Fibroblast of peridontal ligament (primary cell): ENCODE data around the gene PYROXD2.
A peak's percentile ranks its signal among the peaks of the same experiment; 100 is the strongest.

ENCODE experiments used
- DNase-seq: peaks from one replicate; pipeline ENCODE4 v3.0.0-alpha.2; 2010; ENCODE audit errors: extremely low read depth

PYROXD2 gene

DNA sequence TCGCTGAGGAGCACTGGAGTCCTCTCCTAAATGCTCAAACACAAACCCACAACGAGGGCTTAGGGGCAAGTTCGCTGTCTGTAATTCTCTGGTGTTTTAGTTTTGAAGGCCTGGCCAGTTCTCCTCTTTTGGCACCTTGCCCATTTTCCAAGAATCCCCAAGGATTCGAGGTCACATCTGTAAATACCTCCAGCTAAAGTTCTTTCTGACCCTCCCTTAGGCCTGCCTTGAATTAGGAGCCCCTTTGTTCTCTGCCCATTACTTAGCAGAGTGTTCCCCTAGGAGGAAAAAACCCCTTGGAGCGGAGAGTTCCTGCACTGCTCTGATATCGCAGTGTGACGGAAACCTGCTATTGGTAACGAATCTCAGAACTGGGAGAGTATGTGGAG is 743 bp upstream of the PYROXD2 start:
- DNase-seq, result peak; percentile 18

- DNase-seq, result no peak
Observed at GRCh38 chr10:98414578-98414931, 427 bp downstream of the PYROXD2 start.

DNA sequence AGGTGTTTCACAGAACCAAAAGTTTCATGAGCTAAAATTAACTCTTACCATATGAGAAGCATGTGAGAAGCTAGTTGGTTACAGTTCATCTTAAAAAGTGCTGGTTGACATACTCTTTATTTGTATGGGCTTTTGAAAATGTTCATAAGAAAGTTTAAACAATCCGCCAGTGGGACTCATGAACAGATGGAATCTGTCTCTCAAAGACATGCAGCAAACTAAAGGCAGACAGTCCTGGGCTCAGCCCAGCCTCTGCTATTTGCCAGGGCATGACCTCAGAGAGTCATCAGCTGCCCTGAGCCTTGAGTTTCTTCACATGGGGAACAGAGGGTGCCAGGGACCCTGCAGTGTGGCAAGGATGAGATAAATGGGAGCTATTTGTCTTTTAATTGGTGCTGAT is 3.2 kb downstream of the PYROXD2 start:
- DNase-seq, result peak; percentile 29

- DNase-seq, result no peak
Observed at GRCh38 chr10:98411166-98411565, 3.8 kb downstream of the PYROXD2 start.

- no peak for DNase-seq
Observed at GRCh38 chr10:98410759-98411158, 4.2 kb downstream of the PYROXD2 start.

GRCh38 chr10:98410135-98410743 is 4.7 kb downstream of the PYROXD2 start:
- DNase-seq, result no peak

- DNase-seq, result no peak
Observed at GRCh38 chr10:98408799-98409198, 6.2 kb downstream of the PYROXD2 start.

DNA sequence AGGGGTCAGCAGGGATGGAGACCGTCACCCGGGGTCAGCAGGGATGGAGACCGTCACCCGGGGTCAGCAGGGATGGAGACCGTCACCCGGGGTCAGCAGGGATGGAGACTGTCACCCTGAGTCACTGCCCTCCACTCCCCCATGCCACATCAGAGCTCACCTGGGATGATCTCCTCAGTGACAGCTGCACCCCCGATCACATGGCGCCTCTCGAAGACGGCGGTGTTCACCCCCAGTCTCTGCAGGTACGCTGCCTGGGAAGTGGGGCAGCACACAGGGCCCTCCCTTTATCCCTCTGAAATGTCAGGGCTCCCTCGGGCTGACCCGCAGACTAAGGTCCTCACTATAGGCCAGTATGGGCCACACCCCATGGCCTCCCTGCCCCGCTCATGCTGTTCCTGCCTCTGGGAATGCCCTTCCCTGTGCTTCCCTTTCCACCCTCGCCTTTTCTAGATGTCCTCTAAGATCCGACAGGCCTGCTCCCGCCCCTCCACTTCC is 7.2 kb downstream of the PYROXD2 start:
- no peak for DNase-seq

DNA sequence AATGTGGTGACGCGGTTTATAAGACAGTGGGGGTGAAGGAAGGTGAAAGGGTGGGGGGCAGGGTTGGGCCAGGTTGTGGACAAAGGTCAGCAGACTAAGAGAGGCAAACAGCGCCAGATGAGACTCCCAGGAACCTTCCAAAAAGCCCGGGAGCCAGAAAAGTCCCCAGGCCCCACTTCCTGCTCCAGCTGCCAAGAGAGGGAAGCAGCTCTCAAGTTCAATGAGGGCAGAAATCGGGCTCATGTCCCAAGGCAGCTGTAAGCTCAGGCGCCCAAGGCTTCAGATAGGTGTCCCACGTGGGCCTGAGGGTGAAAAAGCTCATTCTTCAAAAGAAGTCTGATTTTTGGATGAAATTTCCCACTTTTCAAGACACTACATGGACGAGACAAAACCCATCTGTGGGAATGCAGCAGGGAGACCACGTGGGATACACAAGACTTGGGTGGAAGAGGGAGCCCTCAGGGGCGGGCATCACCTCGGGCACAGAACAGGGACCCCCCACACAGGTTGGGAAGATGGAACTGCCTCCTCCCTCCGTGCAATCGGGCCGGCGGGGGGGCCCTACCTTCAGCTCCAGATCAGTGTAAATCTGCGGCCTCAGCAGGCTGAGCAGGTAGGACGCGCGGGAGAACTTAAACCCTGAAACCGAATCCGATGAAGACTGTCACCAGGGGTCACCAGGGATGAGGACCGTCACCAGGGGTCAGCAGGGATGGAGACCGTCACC is 7.8 kb downstream of the PYROXD2 start:
- DNase-seq, result no peak

DNA sequence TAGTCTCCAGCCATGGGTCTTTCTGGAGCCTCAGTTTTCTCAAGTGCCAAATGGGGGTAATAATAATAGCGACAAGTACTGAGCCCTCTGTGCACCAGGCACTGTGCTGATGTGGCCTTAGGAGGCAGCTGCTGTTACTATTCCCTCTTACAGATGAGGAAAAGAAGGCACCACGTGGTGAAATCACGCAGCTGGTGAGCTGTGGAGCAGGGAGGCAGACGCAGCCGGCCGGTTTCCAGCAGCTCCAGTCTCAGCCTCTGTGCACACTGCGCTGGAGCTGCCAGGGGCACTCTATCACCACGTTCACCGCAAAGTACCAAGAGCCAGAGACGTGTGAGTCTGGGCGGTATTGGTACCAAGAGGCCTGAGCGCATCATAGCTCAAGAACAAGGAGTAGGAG is 9.6 kb downstream of the PYROXD2 start:
- no peak for DNase-seq

GRCh38 chr10:98404571-98405359 is 10.2 kb downstream of the PYROXD2 start:
- DNase-seq, result peak; percentile 63

- peak; percentile 38 for DNase-seq
Observed at GRCh38 chr10:98403812-98404504, 11.0 kb downstream of the PYROXD2 start.

DNA sequence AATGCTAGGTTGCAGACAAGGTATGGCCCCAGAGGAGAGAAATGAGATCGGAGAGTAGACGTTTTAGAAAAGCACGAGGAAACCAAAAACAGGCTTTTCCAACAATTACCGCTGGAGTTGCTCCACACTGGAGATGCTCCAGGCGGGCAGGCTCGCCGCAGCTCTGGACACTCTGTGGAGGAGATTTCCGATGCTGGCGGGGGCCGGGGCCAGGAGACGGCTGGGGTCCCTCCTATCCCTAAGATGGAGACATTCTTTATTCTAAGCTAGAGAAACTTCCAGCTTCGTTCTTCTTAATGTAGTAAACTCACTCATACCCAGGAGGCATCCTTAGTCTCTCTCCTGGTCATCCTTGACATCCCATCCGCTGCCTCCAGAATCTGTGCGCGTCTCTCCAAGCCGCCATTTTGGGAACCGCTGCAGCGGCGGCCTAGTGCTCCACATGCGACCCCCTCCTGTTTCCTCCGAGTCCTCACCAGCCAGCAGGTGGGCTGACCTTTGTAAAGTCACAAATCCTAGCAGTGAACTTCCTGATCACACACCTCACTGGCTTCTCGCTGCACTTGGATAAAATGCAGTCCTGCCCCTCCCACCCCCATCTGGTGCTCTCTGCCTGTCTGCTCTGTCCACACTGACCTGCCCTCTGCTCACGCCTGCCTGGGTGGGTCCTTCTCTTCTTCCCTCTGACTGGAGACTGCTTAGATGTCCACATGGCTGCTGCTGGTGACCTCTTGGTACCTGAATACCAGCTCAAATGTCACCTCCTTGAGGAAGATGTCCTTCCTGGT is 11.9 kb downstream of the PYROXD2 start:
- DNase-seq, result no peak

- no peak for DNase-seq
Observed at GRCh38 chr10:98402478-98402877, 12.5 kb downstream of the PYROXD2 start.

GRCh38 chr10:98400482-98400881 is 14.5 kb downstream of the PYROXD2 start:
- no peak for DNase-seq

DNA sequence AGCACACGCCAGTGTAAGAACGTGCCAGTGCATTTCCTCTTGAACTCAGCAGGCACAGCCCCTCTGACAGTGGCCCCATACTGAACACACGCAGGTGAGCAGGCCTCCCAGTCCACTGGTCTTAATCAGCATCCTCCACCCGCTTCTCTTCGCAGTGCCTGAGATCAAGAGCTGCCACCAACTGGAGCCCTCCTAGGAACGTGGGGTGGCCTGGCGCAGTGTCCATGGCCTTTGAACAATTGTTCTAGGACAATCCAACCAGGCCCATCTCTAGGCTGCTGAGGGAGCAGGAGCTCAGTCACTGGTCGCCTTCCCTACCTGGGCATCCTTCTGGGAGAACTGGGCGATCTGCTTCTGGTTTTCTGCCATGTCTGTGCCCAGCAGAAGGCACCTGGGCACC is 15.2 kb downstream of the PYROXD2 start:
- no peak for DNase-seq

DNA sequence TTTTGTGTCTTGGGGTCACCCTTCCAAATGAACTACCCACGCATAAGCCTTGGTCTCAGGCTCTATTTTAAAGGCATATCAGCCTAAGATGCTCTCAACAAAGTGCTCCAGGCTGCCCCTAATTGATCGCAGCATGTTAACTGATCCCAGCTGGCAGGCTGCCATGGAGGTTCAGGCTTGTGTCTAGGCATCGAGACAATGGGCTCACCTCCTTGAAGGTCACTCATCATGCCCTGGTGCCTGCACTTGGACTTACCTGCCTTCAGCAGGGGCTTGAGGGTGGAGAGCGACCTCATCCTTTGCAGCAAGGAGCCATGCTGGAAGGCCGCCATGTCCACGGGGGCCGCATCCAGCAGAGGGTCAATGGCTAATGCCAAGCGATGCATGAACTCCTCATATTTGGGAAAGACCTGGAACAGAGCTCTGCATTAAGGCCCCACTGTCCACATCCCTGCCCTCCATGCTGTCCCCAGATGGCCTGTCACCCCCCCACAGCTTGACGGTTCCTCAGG is 17.8 kb downstream of the PYROXD2 start:
- no peak for DNase-seq

GRCh38 chr10:98396096-98397063 is 18.6 kb downstream of the PYROXD2 start:
- DNase-seq, result no peak

- no peak for DNase-seq
Observed at GRCh38 chr10:98394851-98395440, 20.0 kb downstream of the PYROXD2 start.

- no peak for DNase-seq
Observed at GRCh38 chr10:98391578-98391991, 23.4 kb downstream of the PYROXD2 start.
